Hematopoietic multipotent progenitor cell treated with erythropoietin and hydrocortisone succinate and interleukin-3 and kit ligand, for 17 days (in vitro differentiated cells): Measurements from ENCODE around the gene SMARCD2.
A peak's percentile ranks its signal among the peaks of the same experiment; 100 is the strongest.
"Not testable (repeated sequence)": the region's sequence is repeated elsewhere in the genome, so short reads cannot be mapped to it uniquely, and the experiment has no call there.

Experiments
- DNase-seq: peaks from one replicate; pipeline ENCODE4 v3.0.0-alpha.2; 2015; ENCODE audit warnings: low spot score

Gene SMARCD2

DNA sequence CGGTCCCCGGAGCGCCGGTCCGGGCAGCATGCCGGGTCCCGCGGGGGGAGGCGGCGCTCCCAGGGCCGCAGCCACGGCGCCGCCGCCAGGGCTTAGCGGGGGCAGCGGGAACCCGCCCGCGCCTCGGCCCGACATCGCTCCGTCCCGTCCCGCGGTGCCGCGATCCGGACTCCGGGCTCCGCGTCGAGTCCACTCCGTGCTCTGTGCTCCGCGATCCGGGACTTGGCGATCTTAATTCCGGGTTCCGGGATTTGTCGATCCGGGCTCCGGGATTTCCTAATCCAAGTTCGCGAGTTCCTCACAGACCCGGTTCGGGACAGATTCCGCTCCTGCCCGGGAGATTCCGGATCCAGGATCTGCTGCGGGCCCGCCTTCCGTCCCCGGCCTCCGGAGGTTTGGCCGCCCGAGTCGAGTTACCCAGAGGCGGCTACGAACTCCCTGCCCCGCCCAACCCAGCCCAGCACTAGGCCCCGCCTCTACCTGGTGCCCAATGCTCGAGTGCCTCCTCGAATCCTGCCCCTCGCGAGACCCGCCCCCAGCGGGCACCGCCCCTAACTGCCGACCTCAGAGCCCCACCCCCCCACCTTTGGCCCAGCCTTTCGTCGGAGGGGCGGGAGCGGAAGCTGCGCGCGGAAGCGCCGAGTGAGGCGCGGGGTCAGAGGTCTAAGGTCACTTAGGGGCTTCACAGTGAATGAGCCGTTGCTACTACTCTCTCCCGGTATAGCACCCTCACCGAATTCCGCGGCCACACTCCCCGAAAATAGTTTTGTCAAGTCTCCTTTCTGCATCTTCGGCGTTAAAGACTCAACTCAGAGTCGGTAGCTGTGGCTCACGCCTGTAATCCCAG lies at the start of gene SMARCD2:
Gene SMARCD2 (minus strand): TSS at position 146 of the 847 bp plus-strand sequence. CDS start 11 bp downstream, at position 135.
- peak; percentile 97 for DNase-seq

DNA sequence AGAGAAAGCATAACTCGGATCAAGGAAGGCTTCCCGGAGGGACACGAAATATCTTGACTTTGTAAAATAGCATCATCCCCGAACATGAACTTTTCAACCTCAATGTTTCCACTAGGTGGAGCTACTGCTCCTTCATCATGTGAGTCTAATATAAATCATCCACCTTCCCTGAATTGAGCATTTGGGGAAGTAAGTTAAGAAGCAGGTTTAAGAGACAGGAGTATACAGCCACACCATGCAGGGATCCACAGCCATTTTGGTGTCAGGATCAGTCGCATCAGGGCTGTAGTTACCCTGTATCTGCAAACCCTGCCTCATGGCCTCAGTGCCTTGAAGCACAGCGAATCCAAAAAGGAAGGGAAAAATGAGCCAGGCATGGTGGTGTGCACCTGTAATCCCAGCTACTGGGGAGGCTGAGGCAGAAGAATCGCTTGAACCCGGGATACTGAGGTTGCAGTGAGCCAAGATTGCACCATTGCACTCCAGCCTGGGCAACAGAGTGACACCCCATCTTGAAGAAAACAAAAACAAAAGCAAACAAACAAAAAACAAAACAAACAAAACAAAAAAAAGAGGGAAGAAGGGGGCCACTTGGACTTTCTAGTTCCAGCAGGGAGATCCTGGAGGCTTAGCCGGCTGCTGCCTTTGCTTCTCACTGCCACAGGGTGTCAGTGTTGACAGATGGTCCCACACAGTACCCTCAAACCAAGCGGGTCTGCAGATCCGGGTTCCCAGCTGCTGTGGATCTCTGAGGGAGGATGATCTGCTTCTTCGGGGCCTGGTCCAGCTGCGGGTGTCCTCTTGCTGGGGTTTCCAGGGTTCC lies 46.8 kb upstream of the SMARCD2 start:
- DNase-seq = peak; percentile 36

DNA sequence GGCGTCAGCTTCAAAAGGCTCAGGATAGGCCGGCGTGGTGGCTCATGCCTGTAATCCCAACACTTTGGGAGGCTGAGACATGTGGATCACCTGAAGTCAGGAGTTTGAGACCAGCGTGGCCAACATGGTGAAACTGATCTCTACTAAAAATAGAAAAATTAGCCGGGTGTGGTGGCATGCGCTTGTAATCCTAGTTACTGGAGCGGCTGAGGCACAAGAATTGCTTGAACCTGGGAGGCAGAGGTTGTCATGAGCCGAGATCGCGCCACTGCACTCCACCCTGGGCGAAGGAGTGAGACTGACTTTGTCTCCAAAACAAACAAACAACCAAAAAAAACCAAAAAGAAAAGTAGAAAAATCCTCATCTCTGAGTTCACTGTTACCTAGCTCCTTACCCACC lies 42.6 kb upstream of the SMARCD2 start:
- not testable (repeated sequence) for DNase-seq

DNA sequence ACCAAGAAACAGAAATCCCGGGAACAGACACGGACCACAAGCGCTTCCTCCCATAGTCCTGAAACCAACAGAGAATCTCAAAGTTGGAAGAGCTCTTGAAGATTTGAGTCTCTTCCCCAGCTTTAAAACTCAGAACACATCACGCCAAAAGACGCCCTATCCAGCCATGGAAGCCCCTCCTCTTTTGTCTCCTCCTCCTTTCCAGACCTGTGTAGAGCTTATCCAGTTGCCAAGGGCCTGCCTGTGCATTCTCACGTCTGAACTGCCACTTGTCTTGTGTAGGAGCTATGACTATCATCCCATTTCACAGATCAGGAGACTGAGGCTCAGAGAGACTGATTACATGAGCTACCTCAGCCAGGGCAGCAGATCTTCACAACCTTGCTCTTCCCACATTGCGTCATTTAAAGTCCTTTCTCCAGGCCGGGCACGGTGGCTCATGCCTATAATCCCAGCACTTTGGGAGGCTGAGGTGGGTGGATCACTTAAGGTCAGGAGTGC lies 40.2 kb upstream of the SMARCD2 start:
- DNase-seq = not testable (repeated sequence)

DNA sequence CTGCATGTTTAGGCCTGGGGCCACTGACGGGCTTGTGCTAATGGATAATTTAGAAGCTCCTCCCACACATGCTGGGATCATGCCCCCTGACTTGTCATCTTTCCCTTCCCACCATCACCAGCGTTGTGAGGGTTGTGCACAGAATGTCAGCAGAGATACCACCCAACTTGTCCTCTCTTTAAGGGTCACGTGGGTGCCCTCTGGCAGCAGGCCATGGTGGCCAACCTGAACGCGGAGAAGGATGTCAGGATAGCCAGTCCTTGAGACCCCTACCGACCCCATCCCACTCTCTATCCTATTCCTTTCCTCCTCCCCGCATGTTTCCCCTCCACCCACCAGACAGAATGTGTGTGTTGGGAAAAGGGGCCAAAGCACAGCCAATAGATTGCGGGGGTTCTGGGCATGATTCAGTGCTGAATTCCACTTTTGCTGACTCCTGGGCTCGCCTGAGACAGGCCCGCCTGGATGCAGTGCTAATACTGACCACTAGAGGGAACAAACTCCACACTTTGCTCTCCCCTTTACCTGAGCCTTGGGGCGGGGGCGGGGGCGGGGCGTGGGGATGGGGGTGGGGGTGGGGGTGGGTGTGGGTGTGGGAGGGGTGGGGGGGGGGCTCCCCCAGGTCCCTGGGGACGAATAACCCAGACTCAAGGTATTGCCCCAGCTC lies 39.6 kb upstream of the SMARCD2 start, which contains the start of gene GH2:
Gene GH2 (minus strand): TSS at position 10 of the 667 bp plus-strand sequence. CDS start 143 bp downstream, outside the sequence.
- peak; percentile 55 for DNase-seq

DNA sequence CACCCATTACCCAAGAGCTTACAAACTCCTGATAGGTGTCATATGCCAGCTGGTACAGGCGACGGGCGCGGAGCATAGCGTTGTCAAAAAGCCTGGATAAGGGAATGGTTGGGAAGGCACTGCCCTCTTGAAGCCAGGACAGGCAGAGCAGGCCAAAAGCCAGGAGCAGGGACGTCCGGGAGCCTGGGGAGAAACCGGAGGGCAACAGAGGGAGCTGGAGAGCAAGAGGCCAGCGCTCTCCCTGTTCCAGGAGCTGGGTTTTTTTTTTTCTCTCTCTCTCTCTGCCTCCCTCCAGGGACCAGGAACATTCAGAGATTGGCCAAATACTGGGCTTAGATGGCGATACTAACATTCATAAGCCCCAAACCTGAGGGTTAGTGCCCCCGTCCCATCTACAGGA lies 38.9 kb upstream of the SMARCD2 start:
- DNase-seq = not testable (repeated sequence)

DNA sequence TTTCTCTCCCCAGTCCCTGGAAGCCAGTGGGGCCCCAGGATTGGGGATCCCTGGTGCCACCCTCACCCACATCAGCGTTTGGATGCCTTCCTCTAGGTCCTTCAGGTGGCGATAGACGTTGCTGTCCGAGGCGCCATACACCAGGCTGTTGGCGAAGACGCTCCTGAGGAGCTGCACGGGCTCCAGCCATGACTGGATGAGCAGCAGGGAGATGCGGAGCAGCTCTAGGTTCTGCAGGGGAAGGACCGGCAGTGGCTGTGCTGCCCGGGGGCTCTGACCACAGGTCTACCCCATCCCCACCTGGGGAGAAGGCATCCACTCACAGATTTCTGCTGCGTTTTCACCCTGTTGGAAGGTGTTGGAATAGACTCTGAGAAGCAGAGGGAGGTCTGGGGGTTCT lies 38.2 kb upstream of the SMARCD2 start:
- no peak for DNase-seq

DNA sequence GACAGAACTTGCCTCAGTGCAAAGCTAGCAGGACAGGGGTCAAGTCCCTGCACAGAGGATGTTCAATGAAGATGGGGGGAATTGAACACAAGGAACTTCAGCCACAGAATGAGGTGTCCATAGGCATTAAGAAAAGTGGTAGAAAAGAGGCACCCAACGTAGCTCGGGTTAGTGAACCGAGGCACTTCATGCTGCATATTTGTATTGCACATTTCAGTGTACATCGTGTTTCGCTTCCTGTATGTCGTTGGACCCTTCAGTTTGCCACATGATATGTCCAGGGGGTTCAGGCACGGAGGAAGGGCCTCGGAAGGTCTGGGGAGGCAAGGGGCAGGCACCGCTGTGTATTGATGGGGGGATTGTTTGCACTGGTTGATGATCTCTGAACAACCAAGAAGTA lies 35.9 kb upstream of the SMARCD2 start:
- not testable (repeated sequence) for DNase-seq

DNA sequence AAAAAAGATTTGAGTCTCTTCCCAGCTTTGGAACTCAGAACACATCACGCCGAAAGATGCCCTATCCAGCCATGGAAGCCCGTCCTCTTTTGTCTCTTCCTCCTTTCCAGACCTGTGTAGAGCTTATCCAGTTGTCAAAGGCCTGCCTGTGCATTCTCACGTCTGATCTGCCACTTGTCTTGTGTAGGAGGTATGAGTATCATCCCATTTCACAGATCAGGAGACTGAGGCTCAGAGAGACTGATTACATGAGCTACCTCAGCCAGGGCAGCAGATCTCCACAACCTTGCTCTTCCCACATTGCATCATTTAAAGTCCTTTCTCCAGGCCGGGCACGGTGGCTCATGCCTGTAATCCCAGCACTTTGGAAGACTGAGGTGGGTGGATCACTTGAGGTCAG lies 32.2 kb upstream of the SMARCD2 start:
- not testable (repeated sequence) for DNase-seq

DNA sequence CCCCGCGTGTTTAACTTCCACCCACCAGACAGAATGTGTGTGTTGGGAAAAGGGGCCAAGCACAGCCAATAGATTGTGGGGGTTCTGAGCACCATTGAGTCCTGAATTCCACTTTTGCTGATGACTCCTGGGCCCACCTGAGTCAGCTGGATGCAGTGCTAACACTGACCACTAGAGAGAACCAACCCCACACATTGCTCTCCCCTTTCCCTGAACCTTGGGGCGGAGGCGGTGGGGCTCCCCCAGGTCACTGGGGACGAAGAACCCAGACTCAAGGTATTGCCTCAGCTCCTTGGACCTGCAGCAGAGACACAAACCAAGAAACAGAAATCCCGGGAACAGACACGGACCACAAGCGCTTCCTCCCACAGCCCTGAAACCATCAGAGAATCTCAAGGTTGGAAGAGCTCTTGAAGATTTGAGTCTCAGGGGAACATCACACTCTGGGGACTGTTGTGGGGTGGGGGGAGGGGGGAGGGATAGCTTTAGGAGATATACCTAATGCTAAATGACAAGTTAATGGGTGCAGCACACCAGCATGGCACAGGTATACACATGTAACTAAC lies 31.7 kb upstream of the SMARCD2 start:
- DNase-seq = not testable (repeated sequence)

DNA sequence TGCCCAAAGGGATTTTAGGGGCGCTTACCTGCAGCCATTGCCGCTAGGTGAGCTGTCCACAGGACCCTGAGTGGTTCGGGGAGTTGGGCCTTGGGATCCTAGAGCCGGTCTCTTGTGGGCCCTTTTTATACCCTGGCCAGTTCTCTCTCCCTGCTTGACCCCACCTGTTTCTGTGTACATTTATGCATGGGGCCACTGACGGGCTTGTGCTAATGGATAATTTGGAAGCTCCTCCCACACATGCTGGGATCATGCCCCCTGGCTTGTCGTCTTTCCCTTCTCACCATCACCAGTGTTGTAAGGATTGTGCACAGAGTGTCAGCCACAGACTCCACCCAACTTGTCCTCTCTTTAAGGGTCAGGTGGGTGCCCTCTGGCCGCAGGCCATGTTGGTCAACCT lies 31.1 kb upstream of the SMARCD2 start, which contains the start of gene CSH2:
Gene CSH2 (minus strand): TSS at position 101 of the 400 bp plus-strand sequence. CDS start 63 bp downstream, at position 38.
- not testable (repeated sequence) for DNase-seq

DNA sequence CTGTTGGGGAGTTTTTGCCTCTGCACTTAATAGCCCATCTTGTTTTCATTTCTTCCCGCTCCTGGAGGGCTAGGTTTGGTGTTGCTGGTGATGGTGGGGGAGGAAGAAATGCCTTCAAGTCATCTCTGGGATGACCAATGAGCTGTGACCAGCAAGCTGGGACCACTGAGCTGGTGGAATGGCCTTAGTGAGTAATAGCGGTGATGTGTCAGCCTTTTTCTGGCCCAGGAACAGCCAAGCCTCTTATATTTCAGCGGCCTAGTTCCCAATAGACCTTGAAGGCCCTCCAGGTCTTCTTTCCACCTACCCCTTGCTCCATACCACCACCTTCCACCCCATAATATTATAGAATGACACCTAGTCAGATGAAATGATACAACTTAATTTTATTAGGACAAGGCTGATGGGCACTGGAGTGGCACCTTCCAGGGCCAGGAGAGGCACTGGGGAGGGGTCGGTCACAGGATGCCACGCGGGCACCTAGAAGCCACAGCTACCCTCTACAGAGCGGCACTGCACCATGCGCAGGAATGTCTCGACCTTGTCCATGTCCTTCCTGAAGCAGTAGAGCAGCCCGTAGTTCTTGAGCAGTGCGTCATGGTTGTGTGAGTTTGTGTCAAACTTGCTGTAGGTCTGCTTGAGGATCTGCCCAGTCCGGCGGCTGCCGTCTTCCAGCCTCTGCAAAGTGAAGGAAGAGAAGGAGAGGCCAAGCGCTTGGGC lies 29.3 kb upstream of the SMARCD2 start:
- DNase-seq = not testable (repeated sequence)

DNA sequence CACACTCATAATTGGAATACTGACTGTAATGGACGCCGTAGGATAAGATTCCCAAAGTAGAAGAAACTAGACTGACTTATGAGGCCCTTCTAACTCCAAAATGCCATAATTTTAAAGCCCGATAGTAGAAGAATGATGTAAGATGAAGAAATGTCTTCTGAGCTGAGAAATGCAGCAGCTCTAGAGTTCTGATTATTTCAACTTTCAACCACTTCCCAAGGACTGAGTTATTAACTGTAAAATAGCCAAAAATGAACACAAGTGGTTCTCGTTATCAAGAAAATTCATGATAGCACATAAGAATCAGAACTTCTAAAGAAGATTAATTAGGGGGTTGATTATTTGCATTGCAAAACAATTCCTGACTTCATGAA lies 27.8 kb upstream of the SMARCD2 start:
- DNase-seq = not testable (repeated sequence)

DNA sequence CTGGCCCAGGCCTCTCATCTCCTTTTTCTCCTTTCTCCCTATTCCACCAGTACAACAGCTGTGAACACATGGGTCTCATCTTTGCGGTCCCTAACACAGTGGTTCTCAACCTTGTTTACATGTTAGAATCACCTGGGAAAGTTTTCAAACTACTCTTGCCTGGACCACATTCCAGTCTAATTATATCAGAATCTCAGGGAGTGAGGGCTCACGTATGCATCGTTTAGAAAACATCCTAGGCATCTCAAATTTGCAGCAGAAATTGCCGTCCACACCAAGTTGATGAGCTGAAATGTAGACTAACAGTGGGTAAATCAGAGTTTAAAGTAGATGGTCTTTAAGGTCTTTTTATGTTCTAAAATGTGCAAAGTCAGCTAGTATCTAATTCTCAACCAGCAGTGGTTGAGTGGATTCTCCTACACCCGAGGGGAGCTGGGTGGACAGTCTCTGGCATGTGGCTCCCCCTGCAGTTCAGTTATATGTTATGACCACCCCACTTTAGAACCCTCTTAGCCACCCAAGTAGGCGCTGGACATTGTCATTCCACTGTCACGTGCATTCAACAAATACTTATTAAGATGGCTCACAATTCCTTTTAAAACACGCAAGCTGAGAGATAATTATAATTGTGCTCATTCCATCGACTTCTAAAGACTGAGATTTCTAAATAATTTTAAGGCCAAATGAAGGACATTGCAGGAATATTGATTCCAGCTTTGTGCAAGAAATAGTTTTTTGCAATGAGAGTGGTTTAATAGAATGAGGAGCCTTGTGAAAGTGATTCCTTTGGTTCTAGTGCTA lies 27.2 kb upstream of the SMARCD2 start:
- DNase-seq = not testable (repeated sequence)

DNA sequence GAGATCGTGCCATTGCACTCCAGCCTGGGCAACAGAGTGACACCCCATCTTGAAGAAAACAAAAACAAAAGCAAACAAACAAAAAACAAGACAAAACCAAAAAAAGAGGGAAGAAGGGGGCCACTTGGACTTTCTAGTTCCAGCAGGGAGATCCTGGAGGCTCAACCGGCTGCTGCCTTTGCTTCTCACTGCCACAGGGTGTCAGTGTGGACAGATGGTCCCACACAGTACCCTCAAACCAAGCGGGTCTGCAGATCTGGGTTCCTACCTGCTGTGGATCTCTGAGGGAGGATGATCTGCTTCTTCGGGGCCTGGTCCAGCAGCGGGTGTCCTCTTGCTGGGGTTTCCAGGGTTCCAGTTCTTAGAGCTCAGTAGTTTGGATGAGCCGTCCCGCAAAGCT lies 24.1 kb upstream of the SMARCD2 start:
- DNase-seq = not testable (repeated sequence)

DNA sequence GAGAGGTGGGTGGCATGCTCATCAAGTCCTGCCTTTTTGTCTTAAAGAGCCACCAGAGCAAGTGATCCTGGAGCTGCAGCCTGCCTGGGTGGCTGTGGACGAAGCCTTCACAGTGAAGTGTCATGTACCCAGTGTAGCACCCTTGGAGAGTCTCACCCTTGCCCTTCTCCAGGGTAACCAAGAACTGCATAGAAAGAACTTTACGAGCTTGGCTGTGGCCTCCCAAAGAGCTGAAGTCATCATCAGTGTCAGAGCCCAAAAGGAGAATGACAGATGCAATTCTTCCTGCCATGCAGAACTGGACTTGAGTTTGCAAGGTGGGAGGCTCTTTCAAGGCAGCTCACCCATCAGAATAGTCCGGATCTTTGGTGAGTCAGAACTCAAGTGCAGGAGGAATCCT lies 16.8 kb upstream of the SMARCD2 start:
- DNase-seq = no peak

DNA sequence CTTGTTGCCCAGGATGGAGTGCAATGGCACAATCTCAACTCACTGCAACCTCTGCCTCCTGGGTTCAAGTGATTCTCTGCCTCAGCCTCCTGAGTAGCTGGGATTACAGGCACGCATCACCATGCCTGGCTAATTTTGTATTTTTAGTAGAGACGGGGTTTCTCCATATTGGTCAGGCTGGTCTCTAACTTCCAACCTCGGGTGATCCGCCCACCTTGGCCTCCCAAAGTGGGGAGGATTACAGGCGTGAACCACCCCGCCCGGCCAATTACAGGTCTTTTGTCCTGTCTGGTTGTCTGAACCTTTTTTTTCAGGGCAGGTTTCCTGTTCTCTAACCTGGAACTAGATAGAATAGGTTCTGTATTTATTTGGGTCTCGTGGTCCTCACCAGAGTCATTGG lies 13.9 kb upstream of the SMARCD2 start:
- DNase-seq = not testable (repeated sequence)

DNA sequence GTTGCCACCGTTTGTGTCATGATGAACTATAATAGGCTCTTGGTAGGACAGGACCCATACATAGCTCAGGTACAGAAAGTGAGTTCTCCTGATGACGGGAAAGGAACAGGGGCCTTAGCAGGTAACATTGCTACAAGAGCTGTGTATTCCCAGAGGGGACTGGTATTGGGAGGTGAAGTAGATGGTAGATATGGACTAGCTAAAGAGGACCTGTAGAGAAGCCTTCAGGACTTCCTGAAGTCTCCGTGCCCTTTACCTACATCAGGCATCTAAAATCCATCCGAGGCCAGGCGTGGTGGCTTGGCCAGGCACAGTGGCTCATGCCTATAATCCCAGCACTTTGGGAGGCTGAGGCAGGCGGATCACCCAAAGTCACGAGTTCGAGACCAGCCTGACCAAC lies 12.7 kb upstream of the SMARCD2 start:
- DNase-seq = no peak

DNA sequence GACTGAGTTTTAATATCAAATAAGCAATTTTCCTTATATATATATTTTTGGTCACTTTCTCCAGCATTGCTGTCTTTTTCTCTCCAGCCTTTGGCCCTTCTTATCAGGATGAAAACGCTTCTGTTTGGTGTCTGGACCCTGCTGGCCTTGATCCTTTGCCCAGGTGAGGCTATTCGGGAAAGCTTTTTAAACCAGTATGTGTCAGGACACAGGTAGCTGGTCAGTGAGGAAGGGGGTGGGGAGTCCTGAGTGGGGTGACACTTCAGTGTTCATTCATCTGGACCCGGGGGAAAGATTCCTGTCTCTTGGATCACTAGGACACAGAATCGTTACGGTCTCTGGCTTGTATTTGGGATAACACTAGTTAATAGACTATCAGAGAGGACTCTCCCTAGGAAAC lies 12.2 kb upstream of the SMARCD2 start:
- DNase-seq = no peak

DNA sequence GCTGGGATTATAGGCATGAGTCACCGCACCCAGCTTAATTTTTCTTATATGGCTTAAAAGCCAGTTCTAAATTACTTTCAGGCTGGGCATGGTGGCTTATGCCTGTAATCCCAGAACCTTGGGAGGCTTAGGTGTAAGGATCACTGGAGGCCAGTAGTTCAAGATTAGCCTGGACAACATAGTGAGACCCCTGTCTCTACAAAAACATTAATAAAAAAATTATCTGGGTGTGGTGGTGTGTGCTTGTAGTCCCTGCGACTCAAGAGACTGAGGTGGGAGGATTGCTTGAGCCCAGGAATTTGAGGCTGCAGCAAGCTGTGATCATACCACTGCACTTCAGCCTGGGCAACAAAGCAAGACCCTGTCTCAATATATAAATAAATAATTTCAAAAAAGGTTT lies 10.8 kb upstream of the SMARCD2 start:
- DNase-seq = no peak
